B cell (primary cell): ENCODE measurements around the gene LIME1. TPM values are rescaled to one million over a fixed set of nuclear protein-coding genes. Genes with fewer than 3 reads are reported as not detected.
A peak's percentile ranks its signal among the peaks of the same experiment; 100 is the strongest.

Experiments
- ATAC-seq: fragments of 200-7000 bp; cut with Tn5 transposase; one replicate; pipeline ENCODE4 v1.10.0; 2021; ENCODE audit warnings: low read depth, mild to moderate bottlenecking, moderate number of reproducible peaks, moderate library complexity
- CTCF ChIA-PET: fragments of 350-600 bp; sonication (Branson Sonifier 250); formaldehyde crosslinking; loops from one replicate; lab custom pipeline; 2021; ENCODE audit warnings: antibody characterized with exemption, inconsistent platforms; lab: Charles Lee
- POLR2A ChIA-PET: fragments of 350-600 bp; sonication (Branson Sonifier 250); formaldehyde crosslinking; loops from one replicate; lab custom pipeline; 2021; ENCODE audit warnings: antibody characterized with exemption; lab: Charles Lee
- DNase-seq: peaks from one replicate; pipeline ENCODE4 v3.0.0; 2013
- H2AFZ ChIP-seq: 2 replicates; pipeline ENCODE4 v1.6.1; 2012; ENCODE audit warnings: mild to moderate bottlenecking, low read depth, low read length; ENCODE audit not compliant: insufficient read depth, poor library complexity, severe bottlenecking
- H3K27ac ChIP-seq, 2 donors: 1 replicate in 1 of 2; 2 replicates in 1 of 2; pipeline ENCODE4 v1.5.1; 2012 to 2013; ENCODE audit warnings: low read length in 2 of 2, mild to moderate bottlenecking in 2 of 2, moderate library complexity in 1 of 2
- H3K27me3 ChIP-seq, 4 experiments: fragments of 200-600 bp in 1 of 4; sonication (generic) in 1 of 4; replicated peaks in 1 of 4; 1 replicate in 2 of 4; 2 replicates in 2 of 4; pipeline versions ENCODE4 v1.6.1 to v1.7.0; 2013 to 2016; ENCODE audit warnings: low read length in 3 of 4, mild to moderate bottlenecking in 2 of 4, mixed read lengths in 1 of 4, moderate library complexity in 1 of 4; ENCODE audit not compliant: insufficient read depth in 4 of 4, control insufficient read depth in 3 of 4; ENCODE audit errors: control extremely low read depth in 1 of 4
- H3K36me3 ChIP-seq, 2 experiments: replicated peaks in 1 of 2; 1 replicate in 1 of 2; 2 replicates in 1 of 2; pipeline versions ENCODE4 v1.6.1 to v1.7.1; 2013; ENCODE audit warnings: low read length in 1 of 2; ENCODE audit not compliant: insufficient read depth in 2 of 2, control insufficient read depth in 1 of 2; ENCODE audit errors: control extremely low read depth in 1 of 2, extremely low read depth in 1 of 2
- H3K4me1 ChIP-seq, 2 donors: fragments of 200-600 bp in 1 of 2; sonication (generic) in 1 of 2; 1 replicate in 1 of 2; 2 replicates in 1 of 2; pipeline versions ENCODE4 v1.5.1 to v1.6.1; 2013 to 2017; ENCODE audit warnings: low read length in 2 of 2; ENCODE audit not compliant: control insufficient read depth in 2 of 2, insufficient read depth in 2 of 2
- H3K4me2 ChIP-seq: replicated peaks from 2 replicates; pipeline ENCODE3; 2012; ENCODE audit warnings: mild to moderate bottlenecking, low read depth, low read length; ENCODE audit not compliant: poor library complexity, severe bottlenecking
- H3K4me3 ChIP-seq, 5 experiments: fragments of 200-600 bp in 1 of 5; sonication (generic) in 1 of 5; 1 replicate in 3 of 5; 2 replicates in 2 of 5; pipeline versions ENCODE4 v1.5.1 to v1.7.0; 2011 to 2016; ENCODE audit warnings: low read length in 4 of 5, mild to moderate bottlenecking in 4 of 5, low read depth in 2 of 5, control low read depth in 1 of 5, moderate library complexity in 1 of 5; ENCODE audit not compliant: insufficient read depth in 1 of 5; ENCODE audit errors: control extremely low read depth in 1 of 5, extremely low read depth in 1 of 5
- H3K79me2 ChIP-seq: fragments of 200-600 bp; sonication (generic); one replicate; pipeline ENCODE4 v1.6.0; 2016; ENCODE audit warnings: low read length; ENCODE audit not compliant: control insufficient read depth, insufficient read depth
- H3K9ac ChIP-seq: fragments of 200-600 bp; sonication (generic); 2 replicates; pipeline ENCODE4 v1.6.1; 2017; ENCODE audit warnings: mild to moderate bottlenecking, low read length, moderate library complexity
- H3K9me3 ChIP-seq, 3 donors: one replicate each; pipeline versions ENCODE4 v1.6.1 to v1.7.1; 2013; ENCODE audit warnings: low read length in 2 of 3; ENCODE audit not compliant: control insufficient read depth in 2 of 3, insufficient read depth in 1 of 3; ENCODE audit errors: control extremely low read depth in 1 of 3
- H4K20me1 ChIP-seq: 2 replicates; pipeline ENCODE4 v1.6.0; 2012; ENCODE audit warnings: mild to moderate bottlenecking, low read length; ENCODE audit not compliant: insufficient read depth, control insufficient read depth, poor library complexity, severe bottlenecking
- H3K27ac Mint-ChIP-seq: one replicate; pipeline ENCODE4 v1.8.0; 2021; ENCODE audit warnings: mixed read lengths
- H3K27me3 Mint-ChIP-seq: one replicate; pipeline ENCODE4 v1.8.0; 2021; ENCODE audit warnings: mixed read lengths
- H3K4me1 Mint-ChIP-seq: one replicate; pipeline ENCODE4 v1.8.0; 2021; ENCODE audit warnings: mixed read lengths
- H3K4me3 Mint-ChIP-seq: one replicate; pipeline ENCODE4 v1.8.0; 2021; ENCODE audit warnings: mixed read lengths
- H3K9me3 Mint-ChIP-seq: one replicate; pipeline ENCODE4 v1.8.0; 2022; ENCODE audit warnings: mixed read lengths; ENCODE audit not compliant: insufficient read depth
- EZH2 ChIP-seq: IDR thresholded peaks from 2 replicates; pipeline ENCODE4 v1.6.1; 2012; ENCODE audit warnings: borderline replicate concordance, low read depth, mild to moderate bottlenecking, moderate library complexity, low read length; ENCODE audit not compliant: insufficient read depth, poor library complexity, severe bottlenecking
- WGBS: methylation state at CpG from one replicate; pipeline ENCODE4 v1.1.5; 2013; ENCODE audit warnings: missing lambda C conversion rate; ENCODE audit not compliant: insufficient coverage; 5-methylcytosine and 5-hydroxymethylcytosine counted together
- intact Hi-C: fragments of 100-400 bp; cut with micrococcal nuclease; formaldehyde crosslinking; loops from one replicate; pipeline ENCODE4 v1.10.0; 2022
- polyA minus RNA-seq: library from RNA; depleted of rRNA, polyadenylated mRNA; stranded (reverse); fragments of >200 nt; gene quantifications from 2 replicates; pipeline ENCODE4 v1.2.3, GENCODE V29; 2012
- polyA plus RNA-seq: library from polyadenylated mRNA; depleted of rRNA; stranded (reverse); fragments of >200 nt; gene quantifications from 2 replicates; pipeline ENCODE4 v1.2.3, GENCODE V29; 2012
- total RNA-seq, 2 donors: library from RNA; stranded (reverse); fragments of 120-200 nt in 1 of 2; gene quantifications; 1 replicate in 1 of 2; 2 replicates in 1 of 2; pipeline versions ENCODE4 v1.2.3 to v1.2.4, GENCODE V29; 2013 to 2022
- TF ChIP-seq, protein P1 (sequence below): fragments of 200-600 bp; IDR thresholded peaks from one replicate; pipeline ENCODE4 v1.8.0; 2022; ENCODE audit warnings: antibody characterized with exemption, mild to moderate bottlenecking

Gene LIME1, protein sequence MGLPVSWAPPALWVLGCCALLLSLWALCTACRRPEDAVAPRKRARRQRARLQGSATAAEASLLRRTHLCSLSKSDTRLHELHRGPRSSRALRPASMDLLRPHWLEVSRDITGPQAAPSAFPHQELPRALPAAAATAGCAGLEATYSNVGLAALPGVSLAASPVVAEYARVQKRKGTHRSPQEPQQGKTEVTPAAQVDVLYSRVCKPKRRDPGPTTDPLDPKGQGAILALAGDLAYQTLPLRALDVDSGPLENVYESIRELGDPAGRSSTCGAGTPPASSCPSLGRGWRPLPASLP
- 14.5 and 14.8 TPM in 2 replicates for total RNA-seq
- total RNA-seq (2013), result 17.9 TPM
- polyA plus RNA-seq, result 63.0 and 95.2 TPM in 2 replicates
- polyA minus RNA-seq, result 54.4 and 72.6 TPM in 2 replicates

DNA sequence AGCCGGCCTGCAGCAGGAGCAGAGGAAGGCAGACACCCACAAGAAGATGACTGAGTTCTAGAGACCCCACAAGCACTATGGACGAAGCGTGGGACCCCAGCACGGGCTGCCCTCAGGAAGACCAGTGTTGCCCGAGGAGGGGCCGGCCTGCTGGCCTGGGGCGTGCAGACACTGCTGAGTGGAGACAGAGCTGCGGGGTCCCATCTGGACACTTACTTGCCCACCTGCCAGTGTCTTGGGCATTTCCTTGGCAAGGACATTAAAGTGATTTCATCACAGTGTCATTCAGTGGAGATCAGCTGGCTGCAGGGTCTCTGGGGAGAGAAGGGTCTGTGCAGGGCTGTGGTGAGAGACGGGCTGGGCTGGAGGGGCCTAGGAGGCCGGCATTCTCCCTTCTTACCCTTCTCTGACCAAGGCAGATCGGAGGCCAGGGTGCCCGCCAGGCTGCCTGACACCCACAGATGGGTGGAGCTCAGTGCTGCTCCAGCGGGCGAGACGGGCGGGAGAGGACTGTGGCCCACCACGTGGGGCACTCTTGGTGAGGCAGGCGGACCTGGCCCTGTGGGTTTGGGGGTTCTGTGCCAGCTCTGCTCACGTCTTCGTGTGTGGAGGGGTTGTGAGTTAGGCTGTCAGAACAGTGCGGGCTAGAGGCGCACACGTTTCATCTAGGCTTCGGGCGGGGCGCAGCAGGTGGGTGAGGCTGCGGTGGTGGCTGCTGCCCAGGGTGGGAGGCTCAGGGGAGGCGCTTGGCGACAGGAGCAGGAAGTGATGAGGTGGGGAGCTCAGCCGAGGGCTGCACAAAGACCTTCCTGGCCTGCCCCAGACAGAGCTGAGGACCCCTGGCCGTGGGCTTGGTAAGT, at the start of gene LIME1:
LIME1 (plus strand) TSS at position 806 of the 860 bp plus-strand sequence. CDS start 886 bp downstream, outside the sequence.
- Histone ChIP-seq H3K36me3 (peaks cover 0 to 24% of the 10 kb centered on the region in 2 experiments), H3K9ac (peak within 1 kb of the TSS; percentile 65), H3K27ac (peak within 1 kb of the TSS; percentile 44 to 46), H3K4me1 (peaks cover 46 to 57% of the 10 kb centered on the region in 2 donors), H3K9me3 (no peaks in the 10 kb centered on the region), H4K20me1 (peaks cover 58% of the 10 kb centered on the region), H3K4me3 (peak within 1 kb of the TSS in 4 of 5 experiments; percentile 44 to 70 (median 48)), H3K27me3 (no peaks in the 10 kb centered on the region), H3K4me2 (peak within 1 kb of the TSS; percentile 93), H3K79me2 (peaks cover 44% of the 10 kb centered on the region), H2AFZ (peak within 1 kb of the TSS; percentile 50)
- ChIA-PET CTCF (interaction anchor here (1.0 to 1.6 kb wide), 4 partner anchors 23 to 198 kb away, joined by 3 to 5 read pairs (median 4); partner anchors contain the start of genes ARFRP1, TPD52L2 and ZGPAT), POLR2A (interaction anchor here (0.5 to 2.5 kb wide), 8 partner anchors 9 to 215 kb away, joined by 3 to 20 read pairs (median 6); partner anchors contain the start of genes ARFRP1, DNAJC5, GMEB2 and PPDPF)
- peak; percentile 32 for ATAC-seq
- Mint-ChIP-seq H3K27ac (peak within 1 kb of the TSS; percentile 89), H3K4me3 (peak within 1 kb of the TSS; percentile 80), H3K27me3 (no peaks in the 10 kb centered on the region), H3K4me1 (peaks cover 22% of the 10 kb centered on the region), H3K9me3 (no peaks in the 10 kb centered on the region)
- TF ChIP-seq, protein P1, sequence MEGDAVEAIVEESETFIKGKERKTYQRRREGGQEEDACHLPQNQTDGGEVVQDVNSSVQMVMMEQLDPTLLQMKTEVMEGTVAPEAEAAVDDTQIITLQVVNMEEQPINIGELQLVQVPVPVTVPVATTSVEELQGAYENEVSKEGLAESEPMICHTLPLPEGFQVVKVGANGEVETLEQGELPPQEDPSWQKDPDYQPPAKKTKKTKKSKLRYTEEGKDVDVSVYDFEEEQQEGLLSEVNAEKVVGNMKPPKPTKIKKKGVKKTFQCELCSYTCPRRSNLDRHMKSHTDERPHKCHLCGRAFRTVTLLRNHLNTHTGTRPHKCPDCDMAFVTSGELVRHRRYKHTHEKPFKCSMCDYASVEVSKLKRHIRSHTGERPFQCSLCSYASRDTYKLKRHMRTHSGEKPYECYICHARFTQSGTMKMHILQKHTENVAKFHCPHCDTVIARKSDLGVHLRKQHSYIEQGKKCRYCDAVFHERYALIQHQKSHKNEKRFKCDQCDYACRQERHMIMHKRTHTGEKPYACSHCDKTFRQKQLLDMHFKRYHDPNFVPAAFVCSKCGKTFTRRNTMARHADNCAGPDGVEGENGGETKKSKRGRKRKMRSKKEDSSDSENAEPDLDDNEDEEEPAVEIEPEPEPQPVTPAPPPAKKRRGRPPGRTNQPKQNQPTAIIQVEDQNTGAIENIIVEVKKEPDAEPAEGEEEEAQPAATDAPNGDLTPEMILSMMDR, result no peak
- TF ChIP-seq EZH2, result no peak
- intact Hi-C loops, result loop anchor here (1.0 to 5.0 kb wide), 3 partner anchors 29 to 199 kb away; partner anchors contain the start of genes ARFRP1, PTK6 and RTEL1
- WGBS, result 20% methylated on average over 31 of the region's 31 CpGs
- peak; percentile 80 for DNase-seq
